Smooth muscle cell (in vitro differentiated cells): ENCODE measurements around the gene KRTAP13-2. TPM values are rescaled to one million over a fixed set of nuclear protein-coding genes. Genes with fewer than 3 reads are reported as not detected.

Experiments
- DNase-seq: peaks from one replicate; lab custom pipeline; 2025; ENCODE audit not compliant: unreplicated experiment; lab: John Stamatoyannopoulos, UW
- H2AFZ ChIP-seq: fragments of 200-600 bp; sonication (generic); 2 replicates; pipeline ENCODE4 v1.6.0; 2016; ENCODE audit warnings: antibody characterized with exemption, low read depth, mild to moderate bottlenecking
- H3F3A ChIP-seq: fragments of 200-600 bp; sonication (generic); 2 replicates; pipeline ENCODE4 v1.6.0; 2017; ENCODE audit warnings: antibody characterized with exemption, low read depth
- H3K27ac ChIP-seq: fragments of 200-600 bp; sonication (generic); 2 replicates; pipeline ENCODE4 v1.5.1; 2016; ENCODE audit warnings: low read depth, mild to moderate bottlenecking
- H3K27me3 ChIP-seq: fragments of 200-600 bp; sonication (generic); 2 replicates; pipeline ENCODE4 v1.6.1; 2016; ENCODE audit warnings: low read depth, mild to moderate bottlenecking
- H3K36me3 ChIP-seq: fragments of 200-600 bp; sonication (generic); 2 replicates; pipeline ENCODE4 v1.5.1; 2016; ENCODE audit warnings: low read depth
- H3K4me1 ChIP-seq: fragments of 200-600 bp; sonication (generic); 2 replicates; pipeline ENCODE4 v1.5.1; 2016; ENCODE audit warnings: low read depth
- H3K4me2 ChIP-seq: fragments of 200-600 bp; sonication (generic); 2 replicates; pipeline ENCODE4 v1.6.0; 2016; ENCODE audit warnings: mild to moderate bottlenecking
- H3K4me3 ChIP-seq: fragments of 200-600 bp; sonication (generic); 2 replicates; pipeline ENCODE4 v1.5.1; 2016; ENCODE audit warnings: mild to moderate bottlenecking
- H3K79me2 ChIP-seq: fragments of 200-600 bp; sonication (generic); 2 replicates; pipeline ENCODE4 v1.6.0; 2016; ENCODE audit warnings: low read depth, mild to moderate bottlenecking
- H3K9ac ChIP-seq: fragments of 200-600 bp; sonication (generic); 2 replicates; pipeline ENCODE4 v1.6.0; 2016; ENCODE audit warnings: low read depth
- H3K9me3 ChIP-seq: fragments of 200-600 bp; sonication (generic); replicated peaks from 2 replicates; pipeline ENCODE4 v1.5.1; 2016; ENCODE audit warnings: low read depth
- H4K20me1 ChIP-seq: fragments of 200-600 bp; sonication (generic); 2 replicates; pipeline ENCODE4 v1.6.0; 2016; ENCODE audit warnings: low read depth
- WGBS: methylation state at CpG from one replicate; pipeline ENCODE4 v1.1.7; 2016; ENCODE audit warnings: low lambda C conversion rate; 5-methylcytosine and 5-hydroxymethylcytosine counted together
- polyA plus RNA-seq: library from polyadenylated mRNA; unstranded; fragments of >200 nt; fragmentation: Nextera tagmentation; extraction: Ambion mirVana; gene quantifications from 2 replicates; pipeline ENCODE4 v1.2.1, GENCODE V29; 2016
- total RNA-seq: library from RNA; depleted of rRNA; stranded (reverse); fragments of >200 nt; gene quantifications from 2 replicates; pipeline ENCODE4 v1.2.3, GENCODE V29; 2014
- TF ChIP-seq, protein P1 (sequence below): fragments of 200-600 bp; sonication (generic); IDR thresholded peaks from 2 replicates; pipeline ENCODE4 v1.5.1; 2017; ENCODE audit warnings: borderline replicate concordance, mild to moderate bottlenecking, antibody characterized with exemption; ENCODE audit not compliant: insufficient read depth, poor library complexity, severe bottlenecking

Gene KRTAP13-2, protein sequence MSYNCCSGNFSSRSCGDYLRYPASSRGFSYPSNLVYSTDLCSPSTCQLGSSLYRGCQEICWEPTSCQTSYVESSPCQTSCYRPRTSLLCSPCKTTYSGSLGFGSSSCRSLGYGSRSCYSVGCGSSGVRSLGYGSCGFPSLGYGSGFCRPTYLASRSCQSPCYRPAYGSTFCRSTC
- total RNA-seq (not detected in 2 replicates), polyA plus RNA-seq (not detected in 2 replicates)

DNA sequence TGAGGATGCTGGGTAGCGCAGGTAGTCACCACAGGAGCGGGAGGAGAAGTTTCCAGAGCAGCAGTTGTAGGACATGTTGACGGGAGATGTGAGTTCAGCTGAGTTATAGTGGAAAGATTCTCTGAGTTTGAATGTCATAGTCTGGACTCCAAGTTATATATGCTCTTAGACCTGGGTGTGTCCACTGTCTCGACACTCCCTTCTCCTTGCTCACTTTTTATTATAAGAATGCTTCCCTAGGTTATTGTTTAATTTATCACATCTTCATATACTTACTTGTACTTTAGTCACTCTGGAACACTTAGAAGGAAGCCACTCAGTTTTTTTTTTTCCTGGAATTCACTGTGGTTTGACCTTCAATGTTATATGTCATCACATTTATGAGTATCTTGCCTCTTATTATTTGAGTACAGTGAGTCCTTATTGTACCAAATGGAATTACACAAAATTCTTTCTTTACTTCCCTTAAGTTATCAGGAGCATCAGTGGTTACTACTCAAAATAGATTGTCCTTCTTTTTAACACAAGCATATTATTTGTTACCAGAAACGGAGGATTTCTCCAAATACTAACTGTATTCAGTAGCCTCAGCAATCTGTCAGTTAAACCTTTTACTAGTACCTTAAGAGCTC lies at the start of gene KRTAP13-2:
TSS of gene KRTAP13-2 (minus strand) at position 133 of the 632 bp plus-strand sequence. CDS start at position 75, 58 bp downstream.
- Histone ChIP-seq H3K4me3 (no peak within 1 kb of the TSS), H3K27me3 (no peaks in the 10 kb centered on the region), H3K36me3 (no peaks in the 10 kb centered on the region), H3K9ac (no peak within 1 kb of the TSS), H3K4me1 (no peaks in the 10 kb centered on the region), H3F3A (no peaks in the 10 kb centered on the region), H3K9me3 (no peaks in the 10 kb centered on the region), H4K20me1 (no peaks in the 10 kb centered on the region), H3K79me2 (no peaks in the 10 kb centered on the region), H3K4me2 (no peak within 1 kb of the TSS), H2AFZ (no peak within 1 kb of the TSS), H3K27ac (no peak within 1 kb of the TSS)
- no peak for DNase-seq
- 92% methylated on average over 5 of the region's 5 CpGs for WGBS
- TF ChIP-seq, protein P1, sequence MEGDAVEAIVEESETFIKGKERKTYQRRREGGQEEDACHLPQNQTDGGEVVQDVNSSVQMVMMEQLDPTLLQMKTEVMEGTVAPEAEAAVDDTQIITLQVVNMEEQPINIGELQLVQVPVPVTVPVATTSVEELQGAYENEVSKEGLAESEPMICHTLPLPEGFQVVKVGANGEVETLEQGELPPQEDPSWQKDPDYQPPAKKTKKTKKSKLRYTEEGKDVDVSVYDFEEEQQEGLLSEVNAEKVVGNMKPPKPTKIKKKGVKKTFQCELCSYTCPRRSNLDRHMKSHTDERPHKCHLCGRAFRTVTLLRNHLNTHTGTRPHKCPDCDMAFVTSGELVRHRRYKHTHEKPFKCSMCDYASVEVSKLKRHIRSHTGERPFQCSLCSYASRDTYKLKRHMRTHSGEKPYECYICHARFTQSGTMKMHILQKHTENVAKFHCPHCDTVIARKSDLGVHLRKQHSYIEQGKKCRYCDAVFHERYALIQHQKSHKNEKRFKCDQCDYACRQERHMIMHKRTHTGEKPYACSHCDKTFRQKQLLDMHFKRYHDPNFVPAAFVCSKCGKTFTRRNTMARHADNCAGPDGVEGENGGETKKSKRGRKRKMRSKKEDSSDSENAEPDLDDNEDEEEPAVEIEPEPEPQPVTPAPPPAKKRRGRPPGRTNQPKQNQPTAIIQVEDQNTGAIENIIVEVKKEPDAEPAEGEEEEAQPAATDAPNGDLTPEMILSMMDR = no peak

DNA sequence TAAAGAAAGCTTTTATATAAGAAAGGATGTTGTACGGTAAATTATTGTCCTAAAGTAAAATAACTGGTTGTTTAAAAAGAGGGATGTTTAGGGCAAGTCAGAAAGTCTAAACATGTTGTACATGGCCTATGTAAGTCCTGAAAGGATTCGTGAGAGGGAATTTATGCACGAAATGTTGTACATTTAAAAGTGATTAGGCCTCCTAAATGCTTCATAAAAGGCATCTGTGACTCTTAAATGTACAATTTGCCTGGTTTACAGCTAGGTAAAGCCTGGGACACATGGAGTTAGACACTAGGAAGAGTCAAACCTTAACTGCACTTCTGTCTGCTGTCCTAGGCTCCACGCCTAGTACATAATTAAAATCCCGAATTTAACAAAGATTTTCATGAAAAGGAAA lies 43.9 kb upstream of the KRTAP13-2 start:
- no peaks in the 10 kb centered on the region for H3K79me2 ChIP-seq
- no peaks in the 10 kb centered on the region for H3K4me1 ChIP-seq
- no peak overlapping the region for H3K9ac ChIP-seq
- no peaks in the 10 kb centered on the region for H3F3A ChIP-seq
- H2AFZ ChIP-seq = no peak overlapping the region
- H3K27me3 ChIP-seq = no peaks in the 10 kb centered on the region
- WGBS = 86% methylated on average over 5 of the region's 5 CpGs
- no peak overlapping the region for H3K27ac ChIP-seq
- H3K4me3 ChIP-seq = no peak overlapping the region
- TF ChIP-seq, protein P1 = no peak
- DNase-seq = no peak
- H3K9me3 ChIP-seq = no peaks in the 10 kb centered on the region
- no peaks in the 10 kb centered on the region for H3K36me3 ChIP-seq
- H4K20me1 ChIP-seq = no peaks in the 10 kb centered on the region
- no peak overlapping the region for H3K4me2 ChIP-seq

DNA sequence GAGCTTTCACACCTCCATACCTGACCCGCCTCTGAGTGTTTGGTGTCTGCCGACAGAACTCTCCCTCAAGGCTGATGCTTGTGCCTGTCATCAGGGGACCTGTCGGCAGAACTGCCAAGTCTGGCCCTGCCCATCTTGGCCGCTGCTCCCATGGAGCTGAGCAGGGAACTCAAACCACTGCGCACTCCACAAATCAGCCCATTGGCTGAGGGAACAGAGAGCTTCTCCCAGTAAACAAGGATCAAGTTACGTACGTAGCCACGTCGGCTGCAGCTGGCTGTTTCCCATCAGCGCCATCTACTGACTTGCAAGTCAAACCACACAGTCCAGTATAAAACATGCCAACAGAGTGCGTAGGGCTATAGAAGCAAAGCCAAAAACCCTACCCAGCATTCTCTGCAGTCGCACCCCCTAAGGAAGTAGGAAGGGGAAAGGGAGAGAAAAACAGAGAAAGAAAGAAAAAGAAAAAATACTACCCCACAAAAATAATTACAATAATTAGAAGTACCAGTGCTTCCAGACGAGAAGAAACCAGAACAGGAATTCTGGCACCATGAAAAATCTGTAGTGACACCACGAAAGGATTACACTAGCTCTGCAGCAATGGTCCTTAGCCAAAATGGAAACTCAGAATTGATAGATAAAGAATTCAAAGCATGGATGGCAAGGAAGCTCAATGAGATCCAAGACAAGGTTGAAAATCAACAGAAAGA lies 36.9 kb upstream of the KRTAP13-2 start:
- H3K4me2 ChIP-seq = peak overlapping the region; percentile 80
- no peak for DNase-seq
- H3K36me3 ChIP-seq = no peaks in the 10 kb centered on the region
- H3K9ac ChIP-seq = no peak overlapping the region
- H3K27ac ChIP-seq = no peak overlapping the region
- H3K27me3 ChIP-seq = no peaks in the 10 kb centered on the region
- no peaks in the 10 kb centered on the region for H4K20me1 ChIP-seq
- H3K4me1 ChIP-seq = no peaks in the 10 kb centered on the region
- no peaks in the 10 kb centered on the region for H3K9me3 ChIP-seq
- 17% methylated on average over 14 of the region's 14 CpGs for WGBS
- H3K4me3 ChIP-seq = peak overlapping the region; percentile 13
- no peaks in the 10 kb centered on the region for H3K79me2 ChIP-seq
- H2AFZ ChIP-seq = peak overlapping the region; percentile 84
- no peaks in the 10 kb centered on the region for H3F3A ChIP-seq
- TF ChIP-seq, protein P1 = peak; percentile 38
